Breast epithelium (tissue), 4 donors: ENCODE results near the gene ASTN2. TPM values are rescaled to one million over a fixed set of nuclear protein-coding genes. Genes with fewer than 3 reads are reported as not detected.
A peak's percentile ranks its signal among the peaks of the same experiment; 100 is the strongest.

Source experiments
- DNase-seq, 2 donors: peaks; one replicate each; pipeline ENCODE4 v3.0.0-alpha.2; 2019; ENCODE audit warnings: low spot score in 2 of 2
- H3K27ac ChIP-seq, 2 donors: fragments of 200-600 bp; sonication (generic) in 1 of 2; one replicate each; pipeline ENCODE4 v1.5.1; 2016 to 2019; ENCODE audit warnings: mild to moderate bottlenecking in 1 of 2
- H3K27me3 ChIP-seq, 2 donors: fragments of 200-600 bp; sonication (generic) in 1 of 2; one replicate each; pipeline versions ENCODE4 v1.5.1 to v1.6.0; 2017 to 2019; ENCODE audit warnings: control low read depth in 1 of 2, mild to moderate bottlenecking in 1 of 2
- H3K36me3 ChIP-seq: fragments of 200-600 bp; one replicate; pipeline ENCODE4 v1.5.1; 2019
- H3K4me1 ChIP-seq, 2 donors: fragments of 200-600 bp; sonication (generic); one replicate each; pipeline ENCODE4 v1.5.1; 2016 to 2019; ENCODE audit warnings: control low read depth in 1 of 2
- H3K4me3 ChIP-seq, 3 donors: fragments of 200-600 bp; sonication (generic); 1 replicate in 2 of 3; 2 replicates in 1 of 3; pipeline ENCODE4 v1.5.1; 2016 to 2019; ENCODE audit warnings: mild to moderate bottlenecking in 3 of 3, moderate library complexity in 2 of 3
- H3K9me3 ChIP-seq, 2 donors: fragments of 200-600 bp; sonication (generic) in 1 of 2; one replicate each; pipeline ENCODE4 v1.5.1; 2016 to 2019; ENCODE audit warnings: control low read depth in 1 of 2
- POLR2A ChIP-seq: fragments of 450-650 bp; IDR thresholded peaks from one replicate; pipeline ENCODE4 v1.6.1; 2016; ENCODE audit warnings: antibody characterized with exemption, mild to moderate bottlenecking, moderate library complexity
- POLR2AphosphoS5 ChIP-seq, 3 donors: sonication (generic); formaldehyde crosslinking; IDR thresholded peaks; one replicate each; pipeline ENCODE4 v1.6.1; 2017; ENCODE audit warnings: antibody characterized with exemption in 3 of 3
- intact Hi-C: fragments of 100-400 bp; cut with DNase I; formaldehyde crosslinking; loops from one replicate; pipeline ENCODE4 v1.15.1; 2023; ENCODE audit warnings: low total_unique reads
- total RNA-seq, 3 donors: library from RNA; depleted of rRNA; stranded (reverse); fragments of >200 nt; gene quantifications; one replicate each; pipeline ENCODE4 v1.1.0, GENCODE V29; 2016
- TF ChIP-seq, protein P1 (sequence below), 3 donors: fragments of 450-650 bp; IDR thresholded peaks; one replicate each; pipeline ENCODE4 v1.5.1; 2016 to 2017; ENCODE audit warnings: antibody characterized with exemption in 3 of 3, mild to moderate bottlenecking in 3 of 3, moderate library complexity in 3 of 3

ASTN2 gene, protein sequence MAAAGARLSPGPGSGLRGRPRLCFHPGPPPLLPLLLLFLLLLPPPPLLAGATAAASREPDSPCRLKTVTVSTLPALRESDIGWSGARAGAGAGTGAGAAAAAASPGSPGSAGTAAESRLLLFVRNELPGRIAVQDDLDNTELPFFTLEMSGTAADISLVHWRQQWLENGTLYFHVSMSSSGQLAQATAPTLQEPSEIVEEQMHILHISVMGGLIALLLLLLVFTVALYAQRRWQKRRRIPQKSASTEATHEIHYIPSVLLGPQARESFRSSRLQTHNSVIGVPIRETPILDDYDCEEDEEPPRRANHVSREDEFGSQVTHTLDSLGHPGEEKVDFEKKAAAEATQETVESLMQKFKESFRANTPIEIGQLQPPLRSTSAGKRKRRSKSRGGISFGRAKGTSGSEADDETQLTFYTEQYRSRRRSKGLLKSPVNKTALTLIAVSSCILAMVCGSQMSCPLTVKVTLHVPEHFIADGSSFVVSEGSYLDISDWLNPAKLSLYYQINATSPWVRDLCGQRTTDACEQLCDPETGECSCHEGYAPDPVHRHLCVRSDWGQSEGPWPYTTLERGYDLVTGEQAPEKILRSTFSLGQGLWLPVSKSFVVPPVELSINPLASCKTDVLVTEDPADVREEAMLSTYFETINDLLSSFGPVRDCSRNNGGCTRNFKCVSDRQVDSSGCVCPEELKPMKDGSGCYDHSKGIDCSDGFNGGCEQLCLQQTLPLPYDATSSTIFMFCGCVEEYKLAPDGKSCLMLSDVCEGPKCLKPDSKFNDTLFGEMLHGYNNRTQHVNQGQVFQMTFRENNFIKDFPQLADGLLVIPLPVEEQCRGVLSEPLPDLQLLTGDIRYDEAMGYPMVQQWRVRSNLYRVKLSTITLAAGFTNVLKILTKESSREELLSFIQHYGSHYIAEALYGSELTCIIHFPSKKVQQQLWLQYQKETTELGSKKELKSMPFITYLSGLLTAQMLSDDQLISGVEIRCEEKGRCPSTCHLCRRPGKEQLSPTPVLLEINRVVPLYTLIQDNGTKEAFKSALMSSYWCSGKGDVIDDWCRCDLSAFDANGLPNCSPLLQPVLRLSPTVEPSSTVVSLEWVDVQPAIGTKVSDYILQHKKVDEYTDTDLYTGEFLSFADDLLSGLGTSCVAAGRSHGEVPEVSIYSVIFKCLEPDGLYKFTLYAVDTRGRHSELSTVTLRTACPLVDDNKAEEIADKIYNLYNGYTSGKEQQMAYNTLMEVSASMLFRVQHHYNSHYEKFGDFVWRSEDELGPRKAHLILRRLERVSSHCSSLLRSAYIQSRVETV (N-terminal part only)
- 10 to 100 TPM in 1 of 3 donors, 1 to 10 TPM in 2; 9.1 to 13.8 (median 9.8) TPM for total RNA-seq

DNA sequence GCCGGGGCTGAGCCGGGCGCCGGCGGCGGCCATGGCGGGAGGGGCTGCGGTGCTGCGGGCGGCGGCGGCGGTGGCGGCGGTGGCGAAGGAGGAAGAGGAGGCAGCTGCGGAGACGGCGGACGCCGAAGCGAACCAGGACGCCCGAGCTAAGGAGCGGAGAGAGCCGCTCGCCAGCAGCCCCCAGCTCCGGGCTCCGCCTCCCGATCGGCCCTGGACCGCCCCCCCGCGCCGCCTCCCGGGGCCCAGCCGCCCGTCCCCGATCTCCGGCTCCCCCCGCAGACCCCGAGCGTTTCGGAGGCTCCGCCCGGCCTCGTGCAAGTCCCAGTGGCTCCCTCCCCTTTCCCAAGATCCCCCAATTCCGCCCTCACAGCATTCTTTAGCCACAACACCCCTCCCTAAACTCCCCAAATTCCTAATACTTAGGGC lies at the start of gene ASTN2:
TSS of gene ASTN2 (minus strand) at position 152 of the 426 bp plus-strand sequence. CDS start at position 33, 119 bp downstream.
- Histone ChIP-seq H3K4me1 (no peaks in the 10 kb centered on the region), H3K9me3 (no peaks in the 10 kb centered on the region), H3K27ac (peak within 1 kb of the TSS in 1 of 2 donors; percentile 20), H3K36me3 (no peaks in the 10 kb centered on the region), H3K4me3 (peak within 1 kb of the TSS; percentile 44 to 71 (median 54)), H3K27me3 (peaks cover 0 to 23% of the 10 kb centered on the region in 2 donors)
- TF ChIP-seq POLR2A: no peak
- TF ChIP-seq, protein P1, sequence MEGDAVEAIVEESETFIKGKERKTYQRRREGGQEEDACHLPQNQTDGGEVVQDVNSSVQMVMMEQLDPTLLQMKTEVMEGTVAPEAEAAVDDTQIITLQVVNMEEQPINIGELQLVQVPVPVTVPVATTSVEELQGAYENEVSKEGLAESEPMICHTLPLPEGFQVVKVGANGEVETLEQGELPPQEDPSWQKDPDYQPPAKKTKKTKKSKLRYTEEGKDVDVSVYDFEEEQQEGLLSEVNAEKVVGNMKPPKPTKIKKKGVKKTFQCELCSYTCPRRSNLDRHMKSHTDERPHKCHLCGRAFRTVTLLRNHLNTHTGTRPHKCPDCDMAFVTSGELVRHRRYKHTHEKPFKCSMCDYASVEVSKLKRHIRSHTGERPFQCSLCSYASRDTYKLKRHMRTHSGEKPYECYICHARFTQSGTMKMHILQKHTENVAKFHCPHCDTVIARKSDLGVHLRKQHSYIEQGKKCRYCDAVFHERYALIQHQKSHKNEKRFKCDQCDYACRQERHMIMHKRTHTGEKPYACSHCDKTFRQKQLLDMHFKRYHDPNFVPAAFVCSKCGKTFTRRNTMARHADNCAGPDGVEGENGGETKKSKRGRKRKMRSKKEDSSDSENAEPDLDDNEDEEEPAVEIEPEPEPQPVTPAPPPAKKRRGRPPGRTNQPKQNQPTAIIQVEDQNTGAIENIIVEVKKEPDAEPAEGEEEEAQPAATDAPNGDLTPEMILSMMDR (IDR thresholded peaks at IDR 0.05): no peak
- no peak for DNase-seq
- intact Hi-C loops: no loop called here

DNA sequence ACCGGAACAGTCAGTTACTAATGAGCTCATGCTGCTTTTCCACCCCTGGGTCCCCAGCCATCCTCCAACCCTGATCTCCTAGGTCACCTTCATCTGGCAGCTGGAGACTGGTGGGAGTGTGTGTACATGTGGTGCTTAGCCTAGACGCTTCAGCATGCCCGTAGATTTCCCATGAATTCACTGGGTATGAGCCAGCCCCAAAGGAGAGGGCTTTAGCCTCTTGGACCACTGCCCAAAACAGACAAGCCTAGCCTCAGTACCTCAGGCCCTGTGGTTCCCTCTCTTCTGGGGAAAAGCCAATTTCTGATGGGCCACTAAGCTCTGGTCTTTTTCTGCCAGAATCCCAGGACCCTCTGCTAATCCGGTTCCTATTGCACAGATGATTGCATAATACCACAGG lies 48.0 kb upstream of the ASTN2 start:
- DNase-seq: no peak
- TF ChIP-seq, protein P1 (IDR thresholded peaks at IDR 0.05): no peak
- TF ChIP-seq POLR2A: no peak
- TF ChIP-seq POLR2AphosphoS5 (IDR thresholded peaks at IDR 0.05): no peak
- intact Hi-C loops: no loop called here
- H3K4me1 ChIP-seq: no peaks in the 10 kb centered on the region
- H3K27me3 ChIP-seq: no peaks in the 10 kb centered on the region
- no peak overlapping the region for H3K27ac ChIP-seq
- H3K4me3 ChIP-seq: no peak overlapping the region
- no peaks in the 10 kb centered on the region for H3K36me3 ChIP-seq
- H3K9me3 ChIP-seq: no peaks in the 10 kb centered on the region

DNA sequence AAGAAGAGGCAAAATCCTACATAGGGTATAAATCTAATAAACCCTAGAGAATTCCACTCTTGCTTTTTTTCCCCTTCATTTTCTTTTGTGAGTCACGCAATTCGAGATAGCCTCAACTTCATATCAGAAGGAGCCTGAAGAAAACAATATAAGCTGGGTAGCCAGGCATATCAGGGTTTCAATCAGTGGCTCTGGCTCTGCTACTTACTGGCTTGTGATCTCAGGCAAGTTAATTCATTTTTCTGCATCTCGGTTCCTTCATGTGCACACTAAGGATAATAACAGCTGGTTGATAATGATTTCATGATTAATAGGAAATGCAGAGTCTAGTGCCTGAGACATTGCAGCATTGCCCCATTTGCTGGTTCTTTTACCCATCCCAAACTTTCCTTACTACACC lies 46.5 kb upstream of the ASTN2 start:
- H3K27ac ChIP-seq: no peak overlapping the region
- H3K4me3 ChIP-seq: no peak overlapping the region
- intact Hi-C loops: no loop called here
- H3K4me1 ChIP-seq: no peaks in the 10 kb centered on the region
- no peaks in the 10 kb centered on the region for H3K36me3 ChIP-seq
- no peaks in the 10 kb centered on the region for H3K27me3 ChIP-seq
- TF ChIP-seq, protein P1 (IDR thresholded peaks at IDR 0.05): no peak
- no peak for TF ChIP-seq POLR2A
- no peak for TF ChIP-seq POLR2AphosphoS5 (IDR thresholded peaks at IDR 0.05)
- no peak for DNase-seq
- no peaks in the 10 kb centered on the region for H3K9me3 ChIP-seq

DNA sequence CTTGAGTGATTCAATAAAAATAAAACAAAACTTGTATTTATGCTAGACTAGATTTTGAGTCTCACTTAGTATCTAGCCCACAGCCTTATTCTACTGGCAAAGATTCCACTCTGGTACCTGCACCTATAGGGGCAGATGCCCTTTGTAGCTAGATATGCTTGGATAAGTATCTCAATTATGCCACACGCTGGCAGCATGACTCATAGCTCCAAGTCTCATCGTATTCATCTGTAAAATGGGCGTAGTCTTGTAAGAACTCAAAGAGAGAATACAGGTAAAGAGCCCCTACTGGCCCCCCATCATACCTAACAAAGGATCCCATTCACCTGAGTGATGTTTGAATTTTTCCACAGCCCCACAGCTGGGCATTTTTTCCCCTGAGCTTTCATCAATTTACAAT lies 45.9 kb upstream of the ASTN2 start:
- no peak overlapping the region for H3K27ac ChIP-seq
- no peaks in the 10 kb centered on the region for H3K27me3 ChIP-seq
- H3K36me3 ChIP-seq: no peaks in the 10 kb centered on the region
- H3K4me3 ChIP-seq: no peak overlapping the region
- TF ChIP-seq POLR2AphosphoS5 (IDR thresholded peaks at IDR 0.05): no peak
- TF ChIP-seq POLR2A: no peak
- TF ChIP-seq, protein P1 (IDR thresholded peaks at IDR 0.05): no peak
- no peaks in the 10 kb centered on the region for H3K9me3 ChIP-seq
- no peaks in the 10 kb centered on the region for H3K4me1 ChIP-seq
- intact Hi-C loops: no loop called here
- no peak for DNase-seq
